ENCODE results near the gene DLX3. TPM values are rescaled to one million over a fixed set of nuclear protein-coding genes. Genes with fewer than 3 reads are reported as not detected.

The DLX3 gene
- total and polyA plus RNA-seq, 4 donors, result not detected

DNA sequence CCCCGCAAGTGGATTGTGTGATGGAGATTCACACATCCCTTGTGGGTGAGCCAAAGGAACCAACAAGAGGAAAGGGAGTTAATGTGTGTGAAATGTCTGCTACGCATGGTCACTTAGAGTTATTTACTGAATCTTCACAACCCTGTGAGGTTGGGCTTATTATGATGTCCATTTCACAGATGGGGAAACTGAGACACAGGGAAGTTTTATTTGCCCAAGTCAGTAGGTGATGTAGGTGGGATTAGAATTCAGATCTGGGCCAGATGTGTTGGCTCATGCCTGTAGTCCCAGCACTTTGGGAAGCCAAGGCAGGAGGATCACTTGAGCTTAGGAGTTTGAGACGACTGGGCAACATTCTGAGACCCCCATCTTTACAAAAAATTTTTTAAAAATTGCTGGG lies 37.7 kb downstream of the DLX3 start:
- DNase-seq (ENCODE audit: low spot score), result no peak
- Histone ChIP-seq H3K27me3 (ENCODE audit: control insufficient read depth in 4 of 4, insufficient read depth in 4 of 4, low read length in 3 of 4) (peaks cover 0 to 2% (median 1%) of the 10 kb centered on the region in 4 donors), H3K36me3 (ENCODE audit: control insufficient read depth in 4 of 4, insufficient read depth in 3 of 4, low read depth in 1 of 4, low read length in 3 of 4) (no peaks in the 10 kb centered on the region), H3K9me3 (ENCODE audit: control insufficient read depth in 4 of 4, low read length in 3 of 4) (no peaks in the 10 kb centered on the region), H3K4me1 (ENCODE audit: control insufficient read depth in 4 of 4, insufficient read depth in 4 of 4, low read length in 3 of 4) (no peaks in the 10 kb centered on the region), H3K27ac (ENCODE audit: low read depth in 1 of 2, low read length in 2 of 2) (no peak overlapping the region), H3K4me3 (ENCODE audit: low read depth in 1 of 3, low read length in 3 of 3) (no peak overlapping the region), H3K9ac (ENCODE audit: low read depth in 1 of 2, low read length in 2 of 2) (no peak overlapping the region)
- TF ChIP-seq HNF4G (IDR thresholded peaks at IDR 0.05) (no peak), SP1 (IDR thresholded peaks at IDR 0.05) (no peak)
- 83% methylated on average over 3 of the region's 3 CpGs for WGBS

DNA sequence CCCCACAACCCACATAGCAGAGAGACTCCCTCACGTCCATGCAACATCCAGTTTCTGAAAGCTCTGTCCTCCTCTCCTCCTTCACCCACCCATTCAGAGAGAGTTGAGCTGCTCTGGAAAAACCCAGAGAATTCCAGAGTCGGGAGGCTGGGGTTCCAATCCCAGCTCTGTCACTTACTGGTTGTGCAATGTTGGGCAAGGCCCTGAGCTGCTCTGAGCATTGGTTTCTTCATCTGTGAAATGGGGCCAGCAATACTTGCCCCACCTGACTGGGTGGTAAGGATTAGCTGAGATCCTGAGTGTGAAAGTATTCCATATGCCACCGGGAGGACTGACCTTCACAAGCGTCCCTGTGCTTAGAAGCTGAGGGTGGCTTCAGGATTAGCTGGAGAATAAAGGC lies 38.2 kb downstream of the DLX3 start:
- H3K27me3 ChIP-seq (ENCODE audit: control insufficient read depth in 4 of 4, insufficient read depth in 4 of 4, low read length in 3 of 4), result peaks cover 0 to 2% (median under 1%) of the 10 kb centered on the region in 4 donors
- no peak overlapping the region for H3K9ac ChIP-seq (ENCODE audit: low read depth in 1 of 2, low read length in 2 of 2)
- no peaks in the 10 kb centered on the region for H3K9me3 ChIP-seq (ENCODE audit: control insufficient read depth in 4 of 4, low read length in 3 of 4)
- WGBS, result 48% methylated on average over 4 of the region's 4 CpGs
- no peak overlapping the region for H3K27ac ChIP-seq (ENCODE audit: low read depth in 1 of 2, low read length in 2 of 2)
- H3K36me3 ChIP-seq (ENCODE audit: control insufficient read depth in 4 of 4, insufficient read depth in 3 of 4, low read depth in 1 of 4, low read length in 3 of 4), result no peaks in the 10 kb centered on the region
- no peak overlapping the region for H3K4me3 ChIP-seq (ENCODE audit: low read depth in 1 of 3, low read length in 3 of 3)
- TF ChIP-seq, protein P1, sequence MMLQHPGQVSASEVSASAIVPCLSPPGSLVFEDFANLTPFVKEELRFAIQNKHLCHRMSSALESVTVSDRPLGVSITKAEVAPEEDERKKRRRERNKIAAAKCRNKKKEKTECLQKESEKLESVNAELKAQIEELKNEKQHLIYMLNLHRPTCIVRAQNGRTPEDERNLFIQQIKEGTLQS (IDR thresholded peaks at IDR 0.05), result no peak
- TF ChIP-seq RAD21 (IDR thresholded peaks at IDR 0.05) (no peak), HNF4A (conservative IDR thresholded peaks at IDR 0.05) (no peak), FOXA2 (IDR thresholded peaks at IDR 0.05) (no peak), EGR1 (IDR thresholded peaks at IDR 0.05; ENCODE audit: low read depth in 2 of 2) (no peak), TAF1 (conservative IDR thresholded peaks at IDR 0.05) (no peak), YY1 (IDR thresholded peaks at IDR 0.05) (no peak), HNF4G (IDR thresholded peaks at IDR 0.05) (no peak), FOXA1 (IDR thresholded peaks at IDR 0.05) (no peak), RXRA (IDR thresholded peaks at IDR 0.05) (no peak), GABPA (IDR thresholded peaks at IDR 0.05 in 1 of 2, conservative IDR thresholded peaks at IDR 0.05 in 1 of 2) (no peak), NR2F2 (IDR thresholded peaks at IDR 0.05) (no peak), JUND (IDR thresholded peaks at IDR 0.05) (no peak), SP1 (IDR thresholded peaks at IDR 0.05) (no peak)
- TF ChIP-seq, protein P2, sequence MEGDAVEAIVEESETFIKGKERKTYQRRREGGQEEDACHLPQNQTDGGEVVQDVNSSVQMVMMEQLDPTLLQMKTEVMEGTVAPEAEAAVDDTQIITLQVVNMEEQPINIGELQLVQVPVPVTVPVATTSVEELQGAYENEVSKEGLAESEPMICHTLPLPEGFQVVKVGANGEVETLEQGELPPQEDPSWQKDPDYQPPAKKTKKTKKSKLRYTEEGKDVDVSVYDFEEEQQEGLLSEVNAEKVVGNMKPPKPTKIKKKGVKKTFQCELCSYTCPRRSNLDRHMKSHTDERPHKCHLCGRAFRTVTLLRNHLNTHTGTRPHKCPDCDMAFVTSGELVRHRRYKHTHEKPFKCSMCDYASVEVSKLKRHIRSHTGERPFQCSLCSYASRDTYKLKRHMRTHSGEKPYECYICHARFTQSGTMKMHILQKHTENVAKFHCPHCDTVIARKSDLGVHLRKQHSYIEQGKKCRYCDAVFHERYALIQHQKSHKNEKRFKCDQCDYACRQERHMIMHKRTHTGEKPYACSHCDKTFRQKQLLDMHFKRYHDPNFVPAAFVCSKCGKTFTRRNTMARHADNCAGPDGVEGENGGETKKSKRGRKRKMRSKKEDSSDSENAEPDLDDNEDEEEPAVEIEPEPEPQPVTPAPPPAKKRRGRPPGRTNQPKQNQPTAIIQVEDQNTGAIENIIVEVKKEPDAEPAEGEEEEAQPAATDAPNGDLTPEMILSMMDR (IDR thresholded peaks at IDR 0.05; ENCODE audit: low read depth, low read length, missing input control), result no peak
- TF ChIP-seq, protein P3, sequence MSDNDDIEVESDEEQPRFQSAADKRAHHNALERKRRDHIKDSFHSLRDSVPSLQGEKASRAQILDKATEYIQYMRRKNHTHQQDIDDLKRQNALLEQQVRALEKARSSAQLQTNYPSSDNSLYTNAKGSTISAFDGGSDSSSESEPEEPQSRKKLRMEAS (IDR thresholded peaks at IDR 0.05), result no peak
- TF ChIP-seq, protein P4, sequence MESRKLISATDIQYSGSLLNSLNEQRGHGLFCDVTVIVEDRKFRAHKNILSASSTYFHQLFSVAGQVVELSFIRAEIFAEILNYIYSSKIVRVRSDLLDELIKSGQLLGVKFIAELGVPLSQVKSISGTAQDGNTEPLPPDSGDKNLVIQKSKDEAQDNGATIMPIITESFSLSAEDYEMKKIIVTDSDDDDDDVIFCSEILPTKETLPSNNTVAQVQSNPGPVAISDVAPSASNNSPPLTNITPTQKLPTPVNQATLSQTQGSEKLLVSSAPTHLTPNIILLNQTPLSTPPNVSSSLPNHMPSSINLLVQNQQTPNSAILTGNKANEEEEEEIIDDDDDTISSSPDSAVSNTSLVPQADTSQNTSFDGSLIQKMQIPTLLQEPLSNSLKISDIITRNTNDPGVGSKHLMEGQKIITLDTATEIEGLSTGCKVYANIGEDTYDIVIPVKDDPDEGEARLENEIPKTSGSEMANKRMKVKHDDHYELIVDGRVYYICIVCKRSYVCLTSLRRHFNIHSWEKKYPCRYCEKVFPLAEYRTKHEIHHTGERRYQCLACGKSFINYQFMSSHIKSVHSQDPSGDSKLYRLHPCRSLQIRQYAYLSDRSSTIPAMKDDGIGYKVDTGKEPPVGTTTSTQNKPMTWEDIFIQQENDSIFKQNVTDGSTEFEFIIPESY (IDR thresholded peaks at IDR 0.05), result no peak
- TF ChIP-seq, protein P5, sequence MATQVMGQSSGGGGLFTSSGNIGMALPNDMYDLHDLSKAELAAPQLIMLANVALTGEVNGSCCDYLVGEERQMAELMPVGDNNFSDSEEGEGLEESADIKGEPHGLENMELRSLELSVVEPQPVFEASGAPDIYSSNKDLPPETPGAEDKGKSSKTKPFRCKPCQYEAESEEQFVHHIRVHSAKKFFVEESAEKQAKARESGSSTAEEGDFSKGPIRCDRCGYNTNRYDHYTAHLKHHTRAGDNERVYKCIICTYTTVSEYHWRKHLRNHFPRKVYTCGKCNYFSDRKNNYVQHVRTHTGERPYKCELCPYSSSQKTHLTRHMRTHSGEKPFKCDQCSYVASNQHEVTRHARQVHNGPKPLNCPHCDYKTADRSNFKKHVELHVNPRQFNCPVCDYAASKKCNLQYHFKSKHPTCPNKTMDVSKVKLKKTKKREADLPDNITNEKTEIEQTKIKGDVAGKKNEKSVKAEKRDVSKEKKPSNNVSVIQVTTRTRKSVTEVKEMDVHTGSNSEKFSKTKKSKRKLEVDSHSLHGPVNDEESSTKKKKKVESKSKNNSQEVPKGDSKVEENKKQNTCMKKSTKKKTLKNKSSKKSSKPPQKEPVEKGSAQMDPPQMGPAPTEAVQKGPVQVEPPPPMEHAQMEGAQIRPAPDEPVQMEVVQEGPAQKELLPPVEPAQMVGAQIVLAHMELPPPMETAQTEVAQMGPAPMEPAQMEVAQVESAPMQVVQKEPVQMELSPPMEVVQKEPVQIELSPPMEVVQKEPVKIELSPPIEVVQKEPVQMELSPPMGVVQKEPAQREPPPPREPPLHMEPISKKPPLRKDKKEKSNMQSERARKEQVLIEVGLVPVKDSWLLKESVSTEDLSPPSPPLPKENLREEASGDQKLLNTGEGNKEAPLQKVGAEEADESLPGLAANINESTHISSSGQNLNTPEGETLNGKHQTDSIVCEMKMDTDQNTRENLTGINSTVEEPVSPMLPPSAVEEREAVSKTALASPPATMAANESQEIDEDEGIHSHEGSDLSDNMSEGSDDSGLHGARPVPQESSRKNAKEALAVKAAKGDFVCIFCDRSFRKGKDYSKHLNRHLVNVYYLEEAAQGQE (IDR thresholded peaks at IDR 0.05), result no peak
- H3K4me1 ChIP-seq (ENCODE audit: control insufficient read depth in 4 of 4, insufficient read depth in 4 of 4, low read length in 3 of 4), result no peaks in the 10 kb centered on the region
- no peak for DNase-seq (ENCODE audit: low spot score)
